HepG2 (cell line): ENCODE data around the gene TBRG4. TPM values are rescaled to one million over a fixed set of nuclear protein-coding genes. Genes with fewer than 3 reads are reported as not detected.

Source experiments
- ATAC-seq: fragments of 200-7000 bp; cut with Tn5 transposase; 3 replicates; pipeline ENCODE4 v1.9.1; 2020; ENCODE audit warnings: mild to moderate bottlenecking, moderate library complexity
- BruUV-seq: library from RNA; stranded (reverse); fragments of 400-500 nt; replicated peaks from 2 replicates; lab custom pipeline; 2021; lab: Mats Ljungman, UMichigan
- CTCF ChIA-PET: fragments of 300-600 bp; formaldehyde crosslinking; extraction: SDS; loops from one replicate; lab custom pipeline; 2021; ENCODE audit warnings: low total read pairs, inconsistent platforms, low intra/inter-chr PET ratio; lab: Yijun Ruan, JAX
- POLR2A ChIA-PET: fragments of 350-600 bp; sonication (Branson Sonifier 250); formaldehyde crosslinking; loops from one replicate; lab custom pipeline; 2020; ENCODE audit warnings: antibody characterized with exemption, inconsistent platforms; lab: Yijun Ruan, JAX
- DNase-seq: peaks from one replicate; pipeline ENCODE4 v3.0.0-alpha.2; 2015; ENCODE audit warnings: low spot score
- FAIRE-seq: peaks from 3 replicates; lab custom pipeline; 2011; peaks lifted over from hg19 to GRCh38; lab: Jason Lieb, UNC
- H2AFZ ChIP-seq: one replicate; pipeline ENCODE4 v1.6.1; 2011; ENCODE audit warnings: low read length, inconsistent platforms
- H3K27ac ChIP-seq: fragments of 300-600 bp; 3 replicates; pipeline ENCODE4 v1.8.0; 2011; ENCODE audit warnings: mixed run types, mild to moderate bottlenecking, mixed read lengths, low read length, inconsistent platforms; ENCODE audit not compliant: insufficient read depth; ENCODE audit errors: extremely low read length
- H3K27me3 ChIP-seq, 2 experiments: fragments of 200-600 bp in 1 of 2; 2 replicates in 1 of 2; 3 replicates in 1 of 2; pipeline versions ENCODE4 v1.6.0 to v1.8.0; 2011; ENCODE audit warnings: low read length in 2 of 2, mild to moderate bottlenecking in 2 of 2, moderate library complexity in 2 of 2, inconsistent platforms in 1 of 2; ENCODE audit not compliant: insufficient read depth in 2 of 2, control insufficient read depth in 1 of 2
- H3K36me3 ChIP-seq, 2 experiments: fragments of 200-600 bp in 1 of 2; replicated peaks in 1 of 2; 2 replicates in 1 of 2; 3 replicates in 1 of 2; pipeline versions ENCODE4 v1.5.1 to v1.8.0; 2011; ENCODE audit warnings: low read length in 2 of 2, inconsistent platforms in 1 of 2; ENCODE audit not compliant: insufficient read depth in 2 of 2, control insufficient read depth in 1 of 2
- H3K4me1 ChIP-seq: 2 replicates; pipeline ENCODE4 v1.5.1; 2012; ENCODE audit warnings: low read length, inconsistent platforms; ENCODE audit not compliant: insufficient read depth
- H3K4me2 ChIP-seq: 2 replicates; pipeline ENCODE4 v1.6.0; 2011; ENCODE audit warnings: low read depth, low read length, inconsistent platforms
- H3K4me3 ChIP-seq, 3 experiments: fragments of 200-600 bp in 1 of 3; sonication (generic), shearing (Covaris generic) in 1 of 3; replicated peaks in 1 of 3; 2 replicates each; pipeline ENCODE4 v1.5.1; 2011 to 2016; ENCODE audit warnings: low read length in 3 of 3, inconsistent platforms in 2 of 3, low read depth in 2 of 3, mild to moderate bottlenecking in 2 of 3, control low read depth in 1 of 3, mixed read lengths in 1 of 3; ENCODE audit not compliant: insufficient read depth in 1 of 3
- H3K79me2 ChIP-seq: one replicate; pipeline ENCODE4 v1.6.1; 2011; ENCODE audit warnings: low read length, inconsistent platforms; ENCODE audit not compliant: insufficient read depth
- H3K9ac ChIP-seq: 2 replicates; pipeline ENCODE4 v1.6.0; 2011; ENCODE audit warnings: mild to moderate bottlenecking, low read depth, low read length, inconsistent platforms; ENCODE audit not compliant: insufficient read depth
- H3K9me3 ChIP-seq: 2 replicates; pipeline ENCODE4 v1.5.1; 2012; ENCODE audit warnings: mild to moderate bottlenecking, low read length
- H4K20me1 ChIP-seq: 2 replicates; pipeline ENCODE4 v1.6.0; 2011; ENCODE audit warnings: inconsistent platforms, mild to moderate bottlenecking, low read length, moderate library complexity; ENCODE audit not compliant: insufficient read depth
- ATF7 ChIP-seq, 2 experiments: fragments of 450-650 bp in 1 of 2; sonication (generic) in 1 of 2; formaldehyde crosslinking in 1 of 2; IDR thresholded peaks; 2 replicates each; pipeline versions ENCODE4 v1.4.0 to v1.6.1; 2016 to 2020; ENCODE audit warnings: antibody characterized with exemption in 1 of 2, mild to moderate bottlenecking in 1 of 2, missing genetic modification reagents in 1 of 2
- HDAC6 ChIP-seq: fragments of 200-600 bp; sonication (generic); IDR thresholded peaks from 2 replicates; pipeline ENCODE4 v1.7.0; 2017; ENCODE audit warnings: mild to moderate bottlenecking, antibody characterized with exemption, low read length, low read depth
- KLF6 ChIP-seq: IDR thresholded peaks from 2 replicates; pipeline ENCODE4 v1.8.0; 2016; ENCODE audit warnings: missing biosample characterization, missing genetic modification reagents
- NCOA5 ChIP-seq: sonication (generic); formaldehyde crosslinking; IDR thresholded peaks from 2 replicates; pipeline ENCODE4 v1.4.0; 2020; ENCODE audit warnings: missing genetic modification reagents
- ONECUT2 ChIP-seq: sonication (generic); formaldehyde crosslinking; IDR thresholded peaks from 2 replicates; pipeline ENCODE4 v1.4.0; 2020; ENCODE audit warnings: missing genetic modification reagents
- PHF20 ChIP-seq: sonication (generic); formaldehyde crosslinking; IDR thresholded peaks from 2 replicates; pipeline ENCODE4 v1.5.0; 2020; ENCODE audit warnings: mild to moderate bottlenecking, missing genetic modification reagents
- PTBP1 ChIP-seq: fragments of 200-400 bp; formaldehyde crosslinking; IDR thresholded peaks from 2 replicates; pipeline ENCODE4 v1.6.1; 2018; ENCODE audit warnings: low read length, low read depth; ENCODE audit not compliant: poor library complexity, severe bottlenecking
- SKI ChIP-seq: fragments of 450-650 bp; IDR thresholded peaks from one replicate; pipeline ENCODE4 v1.6.1; 2018; ENCODE audit warnings: mild to moderate bottlenecking; ENCODE audit not compliant: partially characterized antibody
- ZFP90 ChIP-seq: sonication (generic); formaldehyde crosslinking; IDR thresholded peaks from 2 replicates; pipeline ENCODE4 v1.8.0; 2022; ENCODE audit warnings: missing genetic modification reagents, mild to moderate bottlenecking, inconsistent platforms, borderline replicate concordance
- ZNF264 ChIP-seq: sonication (generic); formaldehyde crosslinking; IDR thresholded peaks from 2 replicates; pipeline ENCODE4 v1.4.0; 2020; ENCODE audit warnings: missing genetic modification reagents
- ZNF296 ChIP-seq: sonication (generic); formaldehyde crosslinking; conservative IDR thresholded peaks from 2 replicates; pipeline ENCODE4 v1.5.0; 2020; ENCODE audit warnings: mild to moderate bottlenecking, missing genetic modification reagents
- ZNF331 ChIP-seq: sonication (generic); formaldehyde crosslinking; IDR thresholded peaks from 2 replicates; pipeline ENCODE4 v1.4.0; 2020; ENCODE audit warnings: missing genetic modification reagents
- ZNF335 ChIP-seq: sonication (generic); formaldehyde crosslinking; IDR thresholded peaks from 2 replicates; pipeline ENCODE4 v1.4.0; 2020; ENCODE audit warnings: missing genetic modification reagents
- ZNF652 ChIP-seq: IDR thresholded peaks from 2 replicates; pipeline ENCODE4 v1.6.1; 2016; ENCODE audit warnings: low read depth, borderline replicate concordance
- ZNF703 ChIP-seq: sonication (generic); formaldehyde crosslinking; IDR thresholded peaks from 2 replicates; pipeline ENCODE4 v1.5.1; 2020; ENCODE audit warnings: missing genetic modification reagents, mild to moderate bottlenecking, moderate library complexity, borderline replicate concordance
- ZNF788 ChIP-seq: sonication (generic); formaldehyde crosslinking; IDR thresholded peaks from 2 replicates; pipeline ENCODE4 v1.5.0; 2020; ENCODE audit warnings: mild to moderate bottlenecking, missing genetic modification reagents, borderline replicate concordance
- WGBS: methylation state at CpG from one replicate; pipeline ENCODE4 v1.1.6; 2017; ENCODE audit warnings: low lambda C conversion rate; 5-methylcytosine and 5-hydroxymethylcytosine counted together
- in situ Hi-C: cut with HindIII; loops from 2 replicates; pipeline ENCODE4 v1.10.0; 2017; ENCODE audit warnings: low pct_unique_long_range_greater_than_20kb; ENCODE audit not compliant: extremely low pct_ligation_motif_present
- intact Hi-C: fragments of 100-400 bp; cut with micrococcal nuclease; formaldehyde crosslinking; loops from one replicate; pipeline ENCODE4 v1.10.0; 2022; ENCODE audit not compliant: unreplicated experiment
- polyA plus RNA-seq, 8 experiments: library from polyadenylated mRNA; depleted of rRNA in 3 of 8; stranded (reverse) in 7 of 8; unstranded in 1 of 8; fragments of >200 nt; fragmentation: Illumina TruSeq in 4 of 8; extraction: Trizol in 4 of 8; gene quantifications; 2 replicates each; pipeline versions ENCODE4 v1.2.1 to v1.2.3, GENCODE V29; 2011 to 2016; ENCODE audit warnings: low read depth in 4 of 8, missing spikeins in 1 of 8, mixed read lengths in 1 of 8; ENCODE audit not compliant: insufficient read depth in 1 of 8
- total RNA-seq, 5 experiments: library from RNA; depleted of rRNA; stranded (reverse); fragments of >200 nt; fragmentation: Illumina TruSeq; extraction: Trizol; gene quantifications; 2 replicates each; pipeline ENCODE4 v1.2.3, GENCODE V29; 2016; ENCODE audit warnings: low read depth in 1 of 5
- TF ChIP-seq, protein P1 (sequence below): sonication (generic); formaldehyde crosslinking; IDR thresholded peaks from 2 replicates; pipeline ENCODE4 v1.5.0; 2020; ENCODE audit warnings: missing genetic modification reagents
- TF ChIP-seq, protein P2 (sequence below): sonication (generic); formaldehyde crosslinking; IDR thresholded peaks from 2 replicates; pipeline ENCODE4 v1.4.0; 2020; ENCODE audit warnings: missing genetic modification reagents

The TBRG4 gene
- total and polyA plus RNA-seq, 2 of the 13 experiments (the other 11 are each of a cell fraction or from before 2014, with no cell fraction given): 87.8 to 107 TPM

DNA sequence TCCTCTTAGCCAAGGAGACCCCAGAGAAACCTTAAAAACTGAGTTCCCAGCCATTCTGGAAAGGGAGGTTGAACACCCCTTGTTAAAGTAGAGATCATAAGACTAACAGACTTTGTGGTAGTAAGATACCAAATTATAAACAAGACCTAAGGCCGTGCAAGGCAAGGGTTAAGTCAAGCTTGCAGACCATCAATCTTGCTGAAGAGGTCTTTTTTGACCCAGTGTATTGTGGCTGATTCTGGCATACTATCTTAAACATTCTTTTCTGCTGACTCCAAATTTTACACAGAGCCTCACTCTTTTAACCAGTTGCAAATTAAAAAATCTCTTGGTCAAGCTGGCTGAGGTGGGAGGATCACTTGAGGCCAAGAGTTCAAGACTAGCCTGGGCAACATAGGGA lies 1.2 kb upstream of the TBRG4 start (continued):
- TF ChIP-seq ZNF703 (CRISPR knock-in tag): no peak
- TF ChIP-seq ZNF652 (CRISPR knock-in tag): peak; percentile 80
- TF ChIP-seq ONECUT2 (CRISPR knock-in tag): no peak

DNA sequence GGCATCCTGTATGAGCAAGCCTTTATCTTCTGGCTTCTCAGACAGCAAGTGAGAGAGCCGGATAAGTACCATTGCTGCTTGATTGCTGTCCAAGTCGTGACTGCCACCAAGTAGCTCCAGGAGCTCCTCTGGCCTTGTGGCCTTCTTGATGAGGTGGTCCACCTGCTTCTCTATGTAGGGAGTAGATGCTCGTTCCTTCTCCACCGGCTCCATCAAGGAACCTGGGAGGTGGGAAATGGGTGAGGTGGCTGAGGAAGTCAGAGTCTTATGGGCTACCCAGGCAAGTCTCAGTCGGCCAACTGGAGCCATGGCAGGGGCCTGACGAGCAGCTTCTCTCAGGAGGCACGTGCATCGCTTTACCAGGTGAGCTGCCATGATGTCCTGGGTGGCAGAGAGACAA lies 2.6 kb downstream of the TBRG4 start:
- no TSS peak for BruUV-seq
- WGBS: 92% methylated on average over 8 of the region's 8 CpGs
- ChIA-PET POLR2A (interaction anchor here (1.6 kb wide), 1 partner anchor 136 kb away, joined by 11 read pairs; no protein-coding TSS in a partner anchor), CTCF (no interaction called here)
- in situ Hi-C loops (no loop called here), intact Hi-C loops (no loop called here)
- Histone ChIP-seq H2AFZ (no peak overlapping the region), H3K4me2 (peak overlapping the region; percentile 59), H3K79me2 (peaks cover 53% of the 10 kb centered on the region), H3K4me1 (peaks cover 50% of the 10 kb centered on the region), H3K36me3 (peaks cover 35 to 54% of the 10 kb centered on the region in 2 experiments), H3K9me3 (no peaks in the 10 kb centered on the region), H4K20me1 (peaks cover 18% of the 10 kb centered on the region), H3K27me3 (no peaks in the 10 kb centered on the region; a peak in 1 of 5 replicates), H3K27ac (no peak overlapping the region), H3K4me3 (peak overlapping the region in 1 of 3 experiments; percentile 12; a peak in 1 of 6 replicates), H3K9ac (peak overlapping the region; percentile 24)
- no peak for DNase-seq
- ATAC-seq: no peak
- FAIRE-seq: no peak
- TF ChIP-seq HDAC6: no peak
- TF ChIP-seq ZNF331: no peak
- no peak for TF ChIP-seq ZFP90 (CRISPR knock-in tag)
- TF ChIP-seq NCOA5 (CRISPR knock-in tag): no peak
- no peak for TF ChIP-seq ZNF335 (CRISPR knock-in tag)
- TF ChIP-seq PHF20 (CRISPR knock-in tag): no peak
- no peak for TF ChIP-seq PTBP1
- TF ChIP-seq, protein P1, sequence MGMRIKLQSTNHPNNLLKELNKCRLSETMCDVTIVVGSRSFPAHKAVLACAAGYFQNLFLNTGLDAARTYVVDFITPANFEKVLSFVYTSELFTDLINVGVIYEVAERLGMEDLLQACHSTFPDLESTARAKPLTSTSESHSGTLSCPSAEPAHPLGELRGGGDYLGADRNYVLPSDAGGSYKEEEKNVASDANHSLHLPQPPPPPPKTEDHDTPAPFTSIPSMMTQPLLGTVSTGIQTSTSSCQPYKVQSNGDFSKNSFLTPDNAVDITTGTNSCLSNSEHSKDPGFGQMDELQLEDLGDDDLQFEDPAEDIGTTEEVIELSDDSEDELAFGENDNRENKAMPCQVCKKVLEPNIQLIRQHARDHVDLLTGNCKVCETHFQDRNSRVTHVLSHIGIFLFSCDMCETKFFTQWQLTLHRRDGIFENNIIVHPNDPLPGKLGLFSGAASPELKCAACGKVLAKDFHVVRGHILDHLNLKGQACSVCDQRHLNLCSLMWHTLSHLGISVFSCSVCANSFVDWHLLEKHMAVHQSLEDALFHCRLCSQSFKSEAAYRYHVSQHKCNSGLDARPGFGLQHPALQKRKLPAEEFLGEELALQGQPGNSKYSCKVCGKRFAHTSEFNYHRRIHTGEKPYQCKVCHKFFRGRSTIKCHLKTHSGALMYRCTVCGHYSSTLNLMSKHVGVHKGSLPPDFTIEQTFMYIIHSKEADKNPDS (CRISPR knock-in tag): no peak
- no peak for TF ChIP-seq SKI
- TF ChIP-seq KLF6 (CRISPR knock-in tag): no peak
- no peak for TF ChIP-seq ZNF264 (CRISPR knock-in tag)
- TF ChIP-seq, protein P2, sequence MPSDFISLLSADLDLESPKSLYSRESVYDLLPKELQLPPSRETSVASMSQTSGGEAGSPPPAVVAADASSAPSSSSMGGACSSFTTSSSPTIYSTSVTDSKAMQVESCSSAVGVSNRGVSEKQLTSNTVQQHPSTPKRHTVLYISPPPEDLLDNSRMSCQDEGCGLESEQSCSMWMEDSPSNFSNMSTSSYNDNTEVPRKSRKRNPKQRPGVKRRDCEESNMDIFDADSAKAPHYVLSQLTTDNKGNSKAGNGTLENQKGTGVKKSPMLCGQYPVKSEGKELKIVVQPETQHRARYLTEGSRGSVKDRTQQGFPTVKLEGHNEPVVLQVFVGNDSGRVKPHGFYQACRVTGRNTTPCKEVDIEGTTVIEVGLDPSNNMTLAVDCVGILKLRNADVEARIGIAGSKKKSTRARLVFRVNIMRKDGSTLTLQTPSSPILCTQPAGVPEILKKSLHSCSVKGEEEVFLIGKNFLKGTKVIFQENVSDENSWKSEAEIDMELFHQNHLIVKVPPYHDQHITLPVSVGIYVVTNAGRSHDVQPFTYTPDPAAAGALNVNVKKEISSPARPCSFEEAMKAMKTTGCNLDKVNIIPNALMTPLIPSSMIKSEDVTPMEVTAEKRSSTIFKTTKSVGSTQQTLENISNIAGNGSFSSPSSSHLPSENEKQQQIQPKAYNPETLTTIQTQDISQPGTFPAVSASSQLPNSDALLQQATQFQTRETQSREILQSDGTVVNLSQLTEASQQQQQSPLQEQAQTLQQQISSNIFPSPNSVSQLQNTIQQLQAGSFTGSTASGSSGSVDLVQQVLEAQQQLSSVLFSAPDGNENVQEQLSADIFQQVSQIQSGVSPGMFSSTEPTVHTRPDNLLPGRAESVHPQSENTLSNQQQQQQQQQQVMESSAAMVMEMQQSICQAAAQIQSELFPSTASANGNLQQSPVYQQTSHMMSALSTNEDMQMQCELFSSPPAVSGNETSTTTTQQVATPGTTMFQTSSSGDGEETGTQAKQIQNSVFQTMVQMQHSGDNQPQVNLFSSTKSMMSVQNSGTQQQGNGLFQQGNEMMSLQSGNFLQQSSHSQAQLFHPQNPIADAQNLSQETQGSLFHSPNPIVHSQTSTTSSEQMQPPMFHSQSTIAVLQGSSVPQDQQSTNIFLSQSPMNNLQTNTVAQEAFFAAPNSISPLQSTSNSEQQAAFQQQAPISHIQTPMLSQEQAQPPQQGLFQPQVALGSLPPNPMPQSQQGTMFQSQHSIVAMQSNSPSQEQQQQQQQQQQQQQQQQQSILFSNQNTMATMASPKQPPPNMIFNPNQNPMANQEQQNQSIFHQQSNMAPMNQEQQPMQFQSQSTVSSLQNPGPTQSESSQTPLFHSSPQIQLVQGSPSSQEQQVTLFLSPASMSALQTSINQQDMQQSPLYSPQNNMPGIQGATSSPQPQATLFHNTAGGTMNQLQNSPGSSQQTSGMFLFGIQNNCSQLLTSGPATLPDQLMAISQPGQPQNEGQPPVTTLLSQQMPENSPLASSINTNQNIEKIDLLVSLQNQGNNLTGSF: no peak
- TF ChIP-seq ZNF296 (CRISPR knock-in tag): no peak
- TF ChIP-seq ZNF788 (CRISPR knock-in tag): no peak
- no peak for TF ChIP-seq ATF7 (IDR thresholded peaks at IDR 0.05)
- no peak for TF ChIP-seq ATF7 (CRISPR knock-in tag; IDR thresholded peaks at IDR 0.05)
